GM21390 (cell line): ENCODE results near the gene YAF2.
"Not testable (repeated sequence)": the region's sequence is repeated elsewhere in the genome, so short reads cannot be mapped to it uniquely, and the experiment has no call there.

Source experiments
- ATAC-seq: cut with Tn5 transposase; IDR thresholded peaks from one replicate; pipeline ENCODE4 v1.9.1; 2021; ENCODE audit not compliant: unreplicated experiment

Gene YAF2

GRCh38 chr12:42255221-42255865, 17.3 kb upstream of the YAF2 start:
- ATAC-seq, result no peak

- ATAC-seq, result not testable (repeated sequence)
These were observed 14.6 kb upstream of the YAF2 start for GRCh38 chr12:42252645-42253044.

- ATAC-seq, result not testable (repeated sequence)
These were observed 11.0 kb upstream of the YAF2 start for GRCh38 chr12:42249033-42249432.

- no peak for ATAC-seq
These were observed 2.2 kb upstream of the YAF2 start for GRCh38 chr12:42240131-42240750.

GRCh38 chr12:42237853-42238239, 202 bp downstream of the YAF2 start:
- ATAC-seq, result peak; percentile 35

- peak; percentile 75 for ATAC-seq
These were observed 796 bp downstream of the YAF2 start for GRCh38 chr12:42237052-42237852.

- no peak for ATAC-seq
These were observed 2.0 kb downstream of the YAF2 start for GRCh38 chr12:42236017-42236416.

- ATAC-seq, result no peak
These were observed 2.6 kb downstream of the YAF2 start for GRCh38 chr12:42235426-42235825.

- ATAC-seq, result no peak
These were observed 3.1 kb downstream of the YAF2 start for GRCh38 chr12:42234970-42235369.

GRCh38 chr12:42227525-42227924, 10.5 kb downstream of the YAF2 start:
- not testable (repeated sequence) for ATAC-seq

GRCh38 chr12:42224501-42224900, 13.5 kb downstream of the YAF2 start:
- ATAC-seq, result not testable (repeated sequence)

- no peak for ATAC-seq
These were observed 15.3 kb downstream of the YAF2 start for GRCh38 chr12:42222724-42223123.

GRCh38 chr12:42221726-42222125, 16.3 kb downstream of the YAF2 start:
- ATAC-seq, result no peak

- ATAC-seq, result no peak
These were observed 20.4 kb downstream of the YAF2 start for GRCh38 chr12:42217656-42218055.

- ATAC-seq, result no peak
These were observed 21.3 kb downstream of the YAF2 start for GRCh38 chr12:42216737-42217136.

GRCh38 chr12:42215759-42216158, 22.3 kb downstream of the YAF2 start:
- ATAC-seq, result not testable (repeated sequence)

- no peak for ATAC-seq
These were observed 24.1 kb downstream of the YAF2 start for GRCh38 chr12:42213954-42214426.

- ATAC-seq, result no peak
These were observed 25.0 kb downstream of the YAF2 start for GRCh38 chr12:42213023-42213422.

GRCh38 chr12:42208574-42208973, 29.5 kb downstream of the YAF2 start:
- peak; percentile 55 for ATAC-seq

GRCh38 chr12:42204819-42205218, 33.2 kb downstream of the YAF2 start:
- no peak for ATAC-seq

- ATAC-seq, result no peak
These were observed 33.7 kb downstream of the YAF2 start for GRCh38 chr12:42204362-42204761.

GRCh38 chr12:42201063-42201462, 37.0 kb downstream of the YAF2 start:
- no peak for ATAC-seq
